Stomach (tissue), 4 donors: ENCODE measurements around the gene SDK2.

ENCODE experiments used
- CTCF ChIP-seq, 7 experiments: fragments of 450-650 bp in 4 of 7; fragments of 200-600 bp in 3 of 7; sonication (generic) in 3 of 7; IDR thresholded peaks; one replicate each; pipeline ENCODE4 v1.5.1; 2016 to 2019; ENCODE audit warnings: antibody characterized with exemption in 7 of 7, control low read depth in 2 of 7, mild to moderate bottlenecking in 1 of 7
- EP300 ChIP-seq: sonication (generic); formaldehyde crosslinking; IDR thresholded peaks from one replicate; pipeline ENCODE4 v1.6.1; 2017; ENCODE audit warnings: antibody characterized with exemption
- POLR2A ChIP-seq, 4 donors: fragments of 450-650 bp; IDR thresholded peaks; one replicate each; pipeline ENCODE4 v1.6.1; 2016; ENCODE audit warnings: antibody characterized with exemption in 4 of 4, control low read depth in 2 of 4, mild to moderate bottlenecking in 1 of 4, moderate library complexity in 1 of 4

- TF ChIP-seq CTCF (IDR thresholded peaks at IDR 0.05) (no peak), EP300 (no peak), POLR2A (IDR thresholded peaks at IDR 0.05) (no peak)
Observed at GRCh38 chr17:73439597-73439996, 204.6 kb downstream of the SDK2 start.
